ENCODE measurements around the gene CD63.

CD63 gene

GRCh38 chr12:55704824-55705718, 23.7 kb downstream of the CD63 start:
- DNase-seq (ENCODE audit: low spot score), result no peak

- DNase-seq (ENCODE audit: low spot score), result no peak
Measured at GRCh38 chr12:55703901-55704761, 24.7 kb downstream of the CD63 start.

- DNase-seq (ENCODE audit: low spot score), result no peak
Measured at GRCh38 chr12:55703288-55703687, 25.5 kb downstream of the CD63 start.

- DNase-seq (ENCODE audit: low spot score), result no peak
Measured at GRCh38 chr12:55702861-55703260, 25.9 kb downstream of the CD63 start.

- DNase-seq (ENCODE audit: low spot score), result peak; percentile 22
Measured at GRCh38 chr12:55700255-55701018, 28.4 kb downstream of the CD63 start.

- DNase-seq (ENCODE audit: low spot score), result no peak
Measured at GRCh38 chr12:55699471-55700055, 29.2 kb downstream of the CD63 start.

- no peak for DNase-seq (ENCODE audit: low spot score)
Measured at GRCh38 chr12:55698965-55699364, 29.8 kb downstream of the CD63 start.

GRCh38 chr12:55698241-55698955, 30.4 kb downstream of the CD63 start:
- DNase-seq (ENCODE audit: low spot score), result no peak

- no peak for DNase-seq (ENCODE audit: low spot score)
Measured at GRCh38 chr12:55697686-55698085, 31.1 kb downstream of the CD63 start.

- DNase-seq (ENCODE audit: low spot score), result no peak
Measured at GRCh38 chr12:55696796-55697462, 31.9 kb downstream of the CD63 start.

GRCh38 chr12:55696141-55696540, 32.7 kb downstream of the CD63 start:
- no peak for DNase-seq (ENCODE audit: low spot score)

- no peak for DNase-seq (ENCODE audit: low spot score)
Measured at GRCh38 chr12:55695349-55695748, 33.5 kb downstream of the CD63 start.

- DNase-seq (ENCODE audit: low spot score), result no peak
Measured at GRCh38 chr12:55694651-55695050, 34.2 kb downstream of the CD63 start.

- DNase-seq (ENCODE audit: low spot score), result no peak
Measured at GRCh38 chr12:55694188-55694515, 34.7 kb downstream of the CD63 start.

GRCh38 chr12:55693323-55694187, 35.3 kb downstream of the CD63 start:
- DNase-seq (ENCODE audit: low spot score), result no peak

GRCh38 chr12:55692631-55693322, 36.0 kb downstream of the CD63 start:
- DNase-seq (ENCODE audit: low spot score), result no peak

GRCh38 chr12:55688716-55689655, 39.8 kb downstream of the CD63 start:
- no peak for DNase-seq (ENCODE audit: low spot score)

- DNase-seq (ENCODE audit: low spot score), result no peak
Measured at GRCh38 chr12:55687746-55688145, 41.1 kb downstream of the CD63 start.

All from AG08395 (cell line).